HG03457 (cell line): ENCODE data around the gene PTPMT1.
"Not testable (repeated sequence)": the region's sequence is repeated elsewhere in the genome, so short reads cannot be mapped to it uniquely, and the experiment has no call there.

Experiments
- ATAC-seq: cut with Tn5 transposase; IDR thresholded peaks from one replicate; pipeline ENCODE4 v1.9.1; 2021; ENCODE audit warnings: moderate number of reproducible peaks; ENCODE audit not compliant: unreplicated experiment

The PTPMT1 gene

DNA sequence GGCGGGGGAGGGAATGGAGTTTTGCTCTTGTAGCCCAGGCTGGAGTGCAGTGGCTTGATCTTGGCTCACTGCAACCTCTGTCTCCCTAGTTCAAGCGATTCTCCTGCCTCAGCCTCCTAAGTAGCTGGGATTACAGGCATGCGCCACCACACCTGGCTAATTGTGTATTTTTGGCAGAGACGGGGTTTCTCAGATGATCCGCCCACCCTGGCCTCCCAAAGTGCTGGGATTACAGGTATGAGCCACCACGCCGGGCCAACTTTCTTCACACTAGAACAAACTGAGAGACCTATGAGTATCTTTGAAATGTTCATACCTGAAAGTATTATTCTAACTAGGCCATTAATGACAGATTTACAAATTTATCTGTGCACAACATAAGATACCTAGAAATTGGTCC is 19.1 kb upstream of the PTPMT1 start:
- not testable (repeated sequence) for ATAC-seq

- ATAC-seq = no peak
Observed at GRCh38 chr11:47550288-47551047, 14.9 kb upstream of the PTPMT1 start.

DNA sequence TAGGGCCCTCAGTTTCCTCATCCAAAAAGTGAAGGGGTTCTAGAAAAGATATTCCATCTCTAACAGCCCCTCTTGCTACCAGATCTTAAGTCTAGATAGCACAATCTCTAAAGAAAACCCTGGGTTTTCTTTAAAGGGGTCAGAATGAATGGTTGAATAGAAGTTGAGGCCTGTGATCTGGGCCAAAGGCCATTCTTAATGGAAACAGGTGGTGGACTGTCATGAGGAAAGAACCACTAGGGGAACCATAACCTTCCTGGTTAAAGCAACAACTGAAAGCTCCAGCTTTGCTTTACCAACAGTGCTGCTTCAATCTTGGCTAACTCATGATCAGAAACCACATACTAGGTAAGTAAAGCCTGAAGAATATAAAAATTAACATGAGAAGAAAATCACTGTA is 14.3 kb upstream of the PTPMT1 start:
- no peak for ATAC-seq

GRCh38 chr11:47552056-47552565 is 13.3 kb upstream of the PTPMT1 start:
- no peak for ATAC-seq

- peak; percentile 88 for ATAC-seq
Observed at GRCh38 chr11:47552566-47553405, 12.6 kb upstream of the PTPMT1 start, which contains the start of gene CELF1. Gene CELF1 (minus strand): TSS chr11:47553132. CDS start chr11:47499523, 53,609 bp downstream.

GRCh38 chr11:47553406-47553743 is 12.0 kb upstream of the PTPMT1 start:
- ATAC-seq = peak; percentile 16

- not testable (repeated sequence) for ATAC-seq
Observed at GRCh38 chr11:47557004-47557403, 8.4 kb upstream of the PTPMT1 start.

- no peak for ATAC-seq
Observed at GRCh38 chr11:47558695-47559094, 6.7 kb upstream of the PTPMT1 start.

DNA sequence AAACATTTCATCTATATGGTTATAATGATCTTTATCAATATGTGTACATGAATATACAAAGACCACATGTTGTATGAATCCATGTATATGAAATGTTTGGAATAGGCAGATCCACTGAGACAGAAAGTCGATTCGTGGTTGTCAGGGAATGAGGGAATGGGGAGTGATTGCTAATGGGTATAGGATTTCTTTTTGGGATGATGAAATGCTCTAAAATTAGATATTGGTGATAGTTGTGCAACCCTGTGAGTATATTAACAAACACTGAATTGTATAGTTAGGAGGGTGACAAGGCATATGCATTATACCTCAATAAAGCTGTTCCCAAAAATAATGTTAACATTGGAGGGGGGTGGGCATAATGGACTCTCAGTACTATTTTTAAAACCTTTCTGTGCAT is 5.0 kb upstream of the PTPMT1 start:
- no peak for ATAC-seq

DNA sequence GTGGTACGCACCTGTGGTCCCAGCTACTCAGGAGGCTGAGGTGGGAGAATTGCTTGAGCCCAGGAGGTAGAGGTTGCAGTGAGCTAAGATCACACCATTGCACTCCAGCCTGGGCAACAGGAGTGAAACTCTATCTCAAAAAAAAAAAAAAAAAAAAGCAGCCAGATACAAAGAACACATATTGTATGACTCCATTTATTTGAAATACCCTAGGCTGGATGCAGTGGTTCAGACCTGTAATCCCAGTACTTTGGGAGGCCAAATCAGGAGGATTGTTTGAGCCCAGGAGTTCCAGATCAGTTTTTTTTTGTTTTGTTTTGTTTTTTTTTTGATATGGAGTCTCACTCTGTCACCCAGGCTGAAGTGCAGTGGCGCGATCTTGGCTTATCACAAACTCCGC is 3.0 kb upstream of the PTPMT1 start:
- not testable (repeated sequence) for ATAC-seq

GRCh38 chr11:47564366-47564765 is 1.0 kb upstream of the PTPMT1 start:
- not testable (repeated sequence) for ATAC-seq

- no peak for ATAC-seq
Observed at GRCh38 chr11:47564933-47565339, 463 bp upstream of the PTPMT1 start.

- no peak for ATAC-seq
Observed at GRCh38 chr11:47566149-47566698, 825 bp downstream of the PTPMT1 start.

DNA sequence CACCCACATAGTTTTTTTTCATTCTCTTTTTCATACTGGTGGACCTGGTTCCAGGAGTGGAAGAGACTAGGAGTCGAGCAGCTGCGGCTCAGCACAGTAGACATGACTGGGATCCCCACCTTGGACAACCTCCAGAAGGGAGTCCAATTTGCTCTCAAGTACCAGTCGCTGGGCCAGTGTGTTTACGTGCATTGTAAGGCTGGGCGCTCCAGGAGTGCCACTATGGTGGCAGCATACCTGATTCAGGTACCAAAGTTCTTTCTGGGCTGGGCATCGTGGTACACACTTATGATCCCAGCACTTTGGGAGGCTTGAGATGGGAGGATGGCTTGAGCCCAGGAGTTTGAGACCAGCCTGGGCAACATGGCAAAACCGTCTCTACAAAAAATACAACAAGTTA is 4.2 kb downstream of the PTPMT1 start:
- ATAC-seq = no peak

- no peak for ATAC-seq
Observed at GRCh38 chr11:47570651-47571356, 5.4 kb downstream of the PTPMT1 start.

GRCh38 chr11:47571357-47571729 is 5.9 kb downstream of the PTPMT1 start:
- ATAC-seq = no peak

GRCh38 chr11:47571895-47572294 is 6.5 kb downstream of the PTPMT1 start:
- no peak for ATAC-seq

- ATAC-seq = no peak
Observed at GRCh38 chr11:47572715-47573255, 7.4 kb downstream of the PTPMT1 start.

- ATAC-seq = no peak
Observed at GRCh38 chr11:47573321-47573720, 7.9 kb downstream of the PTPMT1 start.

DNA sequence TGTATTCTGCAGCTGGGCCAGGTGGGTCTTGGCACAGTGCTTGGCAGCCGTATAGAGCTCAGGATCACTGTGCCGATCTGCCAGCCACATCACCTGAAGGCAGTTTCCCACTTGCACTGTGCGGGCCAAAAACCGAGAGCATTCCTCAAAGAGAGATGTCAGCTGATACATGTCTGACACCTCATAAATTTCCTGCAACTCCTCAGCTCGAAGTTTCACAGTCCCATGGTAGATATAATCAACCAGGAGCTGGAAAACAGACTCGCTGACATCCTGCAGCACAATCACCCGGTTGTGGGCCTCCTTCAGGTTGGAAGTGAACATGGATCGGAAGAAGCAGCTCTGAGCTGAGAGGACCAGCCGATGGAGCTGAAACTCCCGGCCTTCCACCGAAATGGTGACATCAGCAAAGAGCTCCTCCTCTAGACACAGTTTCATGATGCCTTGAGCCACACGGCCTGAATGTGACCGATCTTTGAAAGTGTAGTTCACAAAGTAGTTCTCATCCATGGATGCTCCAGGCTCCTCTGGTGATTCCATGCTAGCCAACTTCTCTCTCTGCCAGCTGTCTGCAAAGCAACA is 12.2 kb downstream of the PTPMT1 start:
- ATAC-seq = no peak
